ENCODE results near the gene SCRN1. TPM values are rescaled to one million over a fixed set of nuclear protein-coding genes. Genes with fewer than 3 reads are reported as not detected.

Gene SCRN1
- total and polyA plus RNA-seq, 2 experiments from 2014 or later: 47.1 to 73.5 TPM

DNA sequence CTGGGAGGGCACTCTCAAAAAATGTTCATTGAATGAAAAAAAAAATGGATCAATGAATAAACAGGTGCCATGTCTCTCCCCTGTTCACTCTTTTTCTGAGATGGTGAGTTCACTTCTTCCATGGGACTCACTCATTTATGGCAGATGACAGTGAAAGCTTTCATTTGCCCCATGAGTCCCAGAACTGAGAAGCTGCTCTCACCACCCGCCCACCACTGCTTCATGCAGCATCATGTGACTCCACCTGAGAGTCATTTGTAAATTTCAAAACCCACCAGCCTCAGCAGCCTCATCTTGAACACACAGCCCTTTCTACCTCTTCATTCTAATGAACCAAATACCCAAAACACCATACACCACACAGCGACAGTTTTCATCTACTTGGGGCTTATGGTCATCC, 64.9 kb downstream of the SCRN1 start:
- H3K27ac ChIP-seq: no peak overlapping the region
- H3K27me3 ChIP-seq: no peaks in the 10 kb centered on the region
- DNase-seq (ENCODE audit: low spot score): no peak
- H3K9me2 ChIP-seq (replicated peaks; ENCODE audit: insufficient read depth): no peaks in the 10 kb centered on the region
- H3K4me2 ChIP-seq: no peak overlapping the region
- H3K9me3 ChIP-seq (ENCODE audit: low read depth): no peaks in the 10 kb centered on the region
- no peaks in the 10 kb centered on the region for H3K4me1 ChIP-seq (ENCODE audit: insufficient read depth)
- no peaks in the 10 kb centered on the region for H3K79me2 ChIP-seq
- 100% methylated on average over 2 of the region's 2 CpGs for WGBS (ENCODE audit: low lambda C conversion rate, missing lambda C conversion rate)
- no peaks in the 10 kb centered on the region for H3K36me3 ChIP-seq (replicated peaks; ENCODE audit: insufficient read depth, low read depth)
- H2AFZ ChIP-seq: no peak overlapping the region
- no peak overlapping the region for H3K4me3 ChIP-seq
- H4K20me1 ChIP-seq (ENCODE audit: insufficient read depth, poor library complexity, severe bottlenecking): peaks cover 3% of the 10 kb centered on the region
- TF ChIP-seq, protein P1, sequence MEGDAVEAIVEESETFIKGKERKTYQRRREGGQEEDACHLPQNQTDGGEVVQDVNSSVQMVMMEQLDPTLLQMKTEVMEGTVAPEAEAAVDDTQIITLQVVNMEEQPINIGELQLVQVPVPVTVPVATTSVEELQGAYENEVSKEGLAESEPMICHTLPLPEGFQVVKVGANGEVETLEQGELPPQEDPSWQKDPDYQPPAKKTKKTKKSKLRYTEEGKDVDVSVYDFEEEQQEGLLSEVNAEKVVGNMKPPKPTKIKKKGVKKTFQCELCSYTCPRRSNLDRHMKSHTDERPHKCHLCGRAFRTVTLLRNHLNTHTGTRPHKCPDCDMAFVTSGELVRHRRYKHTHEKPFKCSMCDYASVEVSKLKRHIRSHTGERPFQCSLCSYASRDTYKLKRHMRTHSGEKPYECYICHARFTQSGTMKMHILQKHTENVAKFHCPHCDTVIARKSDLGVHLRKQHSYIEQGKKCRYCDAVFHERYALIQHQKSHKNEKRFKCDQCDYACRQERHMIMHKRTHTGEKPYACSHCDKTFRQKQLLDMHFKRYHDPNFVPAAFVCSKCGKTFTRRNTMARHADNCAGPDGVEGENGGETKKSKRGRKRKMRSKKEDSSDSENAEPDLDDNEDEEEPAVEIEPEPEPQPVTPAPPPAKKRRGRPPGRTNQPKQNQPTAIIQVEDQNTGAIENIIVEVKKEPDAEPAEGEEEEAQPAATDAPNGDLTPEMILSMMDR (IDR thresholded peaks at IDR 0.05; ENCODE audit: poor library complexity): no peak
- no peak for TF ChIP-seq EZH2 (IDR thresholded peaks at IDR 0.05; ENCODE audit: borderline replicate concordance)
- TF ChIP-seq EZH2phosphoT487 (IDR thresholded peaks at IDR 0.05; ENCODE audit: low read depth, severe bottlenecking, unreplicated experiment): no peak

- no peak overlapping the region for H3K27ac ChIP-seq
- no peak overlapping the region for H2AFZ ChIP-seq
- no peaks in the 10 kb centered on the region for H3K79me2 ChIP-seq
- no peak for TF ChIP-seq EZH2phosphoT487 (IDR thresholded peaks at IDR 0.05; ENCODE audit: low read depth, severe bottlenecking, unreplicated experiment)
- no peak for TF ChIP-seq EZH2 (IDR thresholded peaks at IDR 0.05; ENCODE audit: borderline replicate concordance)
- WGBS (ENCODE audit: low lambda C conversion rate, missing lambda C conversion rate): 76% methylated on average over 9 of the region's 9 CpGs
- no peak overlapping the region for H3K4me2 ChIP-seq
- no peaks in the 10 kb centered on the region for H3K27me3 ChIP-seq
- no peak overlapping the region for H3K4me3 ChIP-seq
- H3K36me3 ChIP-seq (replicated peaks; ENCODE audit: insufficient read depth, low read depth): no peaks in the 10 kb centered on the region
- DNase-seq (ENCODE audit: low spot score): no peak
- H4K20me1 ChIP-seq (ENCODE audit: insufficient read depth, poor library complexity, severe bottlenecking): peaks cover 3% of the 10 kb centered on the region
- no peaks in the 10 kb centered on the region for H3K4me1 ChIP-seq (ENCODE audit: insufficient read depth)
- no peaks in the 10 kb centered on the region for H3K9me3 ChIP-seq (ENCODE audit: low read depth)
- no peaks in the 10 kb centered on the region for H3K9me2 ChIP-seq (replicated peaks; ENCODE audit: insufficient read depth)
These were observed 65.6 kb downstream of the SCRN1 start for GRCh38 chr7:29924006-29924405.

GRCh38 chr7:29922921-29923700, 66.5 kb downstream of the SCRN1 start:
- Histone ChIP-seq H3K27ac (no peak overlapping the region), H3K4me2 (no peak overlapping the region), H3K4me3 (no peak overlapping the region), H3K9me2 (replicated peaks; ENCODE audit: insufficient read depth) (no peaks in the 10 kb centered on the region), H3K9me3 (ENCODE audit: low read depth) (no peaks in the 10 kb centered on the region), H3K27me3 (no peaks in the 10 kb centered on the region), H3K36me3 (replicated peaks; ENCODE audit: insufficient read depth, low read depth) (no peaks in the 10 kb centered on the region), H2AFZ (no peak overlapping the region), H4K20me1 (ENCODE audit: insufficient read depth, poor library complexity, severe bottlenecking) (peaks cover 3% of the 10 kb centered on the region), H3K4me1 (ENCODE audit: insufficient read depth) (no peaks in the 10 kb centered on the region), H3K79me2 (no peaks in the 10 kb centered on the region)
- WGBS (ENCODE audit: low lambda C conversion rate, missing lambda C conversion rate): 66% methylated on average over 7 of the region's 7 CpGs
- TF ChIP-seq EZH2 (IDR thresholded peaks at IDR 0.05; ENCODE audit: borderline replicate concordance): no peak
- TF ChIP-seq, protein P1 (IDR thresholded peaks at IDR 0.05; ENCODE audit: poor library complexity): no peak
- no peak for TF ChIP-seq EZH2phosphoT487 (IDR thresholded peaks at IDR 0.05; ENCODE audit: low read depth, severe bottlenecking, unreplicated experiment)
- no peak for DNase-seq (ENCODE audit: low spot score)

GRCh38 chr7:29921404-29922010, 68.1 kb downstream of the SCRN1 start:
- no peaks in the 10 kb centered on the region for H3K79me2 ChIP-seq
- H3K9me3 ChIP-seq (ENCODE audit: low read depth): no peaks in the 10 kb centered on the region
- TF ChIP-seq EZH2phosphoT487 (IDR thresholded peaks at IDR 0.05; ENCODE audit: low read depth, severe bottlenecking, unreplicated experiment): no peak
- TF ChIP-seq, protein P1 (IDR thresholded peaks at IDR 0.05; ENCODE audit: poor library complexity): peak; percentile 87
- H3K36me3 ChIP-seq (replicated peaks; ENCODE audit: insufficient read depth, low read depth): no peaks in the 10 kb centered on the region
- no peak overlapping the region for H3K4me2 ChIP-seq
- no peak overlapping the region for H3K27ac ChIP-seq
- no peaks in the 10 kb centered on the region for H3K4me1 ChIP-seq (ENCODE audit: insufficient read depth)
- H4K20me1 ChIP-seq (ENCODE audit: insufficient read depth, poor library complexity, severe bottlenecking): peaks cover 3% of the 10 kb centered on the region
- WGBS (ENCODE audit: low lambda C conversion rate, missing lambda C conversion rate): 50% methylated on average over 4 of the region's 4 CpGs
- H2AFZ ChIP-seq: no peak overlapping the region
- DNase-seq (ENCODE audit: low spot score): peak; percentile 68
- no peaks in the 10 kb centered on the region for H3K9me2 ChIP-seq (replicated peaks; ENCODE audit: insufficient read depth)
- no peak overlapping the region for H3K4me3 ChIP-seq
- no peaks in the 10 kb centered on the region for H3K27me3 ChIP-seq

Data from hepatocyte (in vitro differentiated cells).